SHP77 (cell line): ENCODE measurements around the gene CACNA1S.

Experiments
- DNase-seq, 2 experiments: peaks; one replicate each; lab custom pipeline; 2025; lab: John Stamatoyannopoulos, UW

The CACNA1S gene

DNA sequence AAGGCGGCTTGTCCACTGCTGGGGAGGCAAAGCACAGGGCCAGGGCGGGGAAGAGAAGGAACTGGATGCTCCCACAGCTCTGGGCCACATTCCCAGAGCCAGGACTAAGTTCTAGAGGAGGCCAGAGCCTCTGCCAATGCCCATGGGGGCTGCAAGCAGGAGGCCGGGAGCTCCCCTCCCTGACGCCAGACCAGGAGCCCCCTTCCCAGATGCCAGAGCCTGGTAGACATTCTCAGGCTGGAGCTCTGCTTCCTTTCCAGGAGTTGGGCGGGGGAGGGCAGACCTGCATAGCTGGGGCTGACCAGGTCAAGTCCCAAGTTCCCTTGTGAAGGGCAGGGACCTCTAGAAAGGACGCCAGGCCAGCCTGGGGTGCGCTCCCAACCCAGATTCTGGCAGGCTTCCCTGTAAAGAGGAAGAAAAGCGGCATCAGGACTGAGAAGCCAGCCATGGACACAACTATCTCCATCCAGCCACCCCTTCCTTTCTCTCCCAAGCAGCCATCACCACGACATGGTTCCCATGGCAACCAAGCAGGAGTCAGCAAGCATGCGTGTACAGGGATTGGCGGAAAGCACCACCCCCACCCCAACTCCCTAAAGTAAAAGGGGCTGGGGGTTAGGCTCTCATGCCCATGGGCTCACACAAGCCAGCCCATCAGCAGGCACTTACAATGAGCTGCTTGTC, 102.1 kb downstream of the CACNA1S start:
- no peak for DNase-seq

DNA sequence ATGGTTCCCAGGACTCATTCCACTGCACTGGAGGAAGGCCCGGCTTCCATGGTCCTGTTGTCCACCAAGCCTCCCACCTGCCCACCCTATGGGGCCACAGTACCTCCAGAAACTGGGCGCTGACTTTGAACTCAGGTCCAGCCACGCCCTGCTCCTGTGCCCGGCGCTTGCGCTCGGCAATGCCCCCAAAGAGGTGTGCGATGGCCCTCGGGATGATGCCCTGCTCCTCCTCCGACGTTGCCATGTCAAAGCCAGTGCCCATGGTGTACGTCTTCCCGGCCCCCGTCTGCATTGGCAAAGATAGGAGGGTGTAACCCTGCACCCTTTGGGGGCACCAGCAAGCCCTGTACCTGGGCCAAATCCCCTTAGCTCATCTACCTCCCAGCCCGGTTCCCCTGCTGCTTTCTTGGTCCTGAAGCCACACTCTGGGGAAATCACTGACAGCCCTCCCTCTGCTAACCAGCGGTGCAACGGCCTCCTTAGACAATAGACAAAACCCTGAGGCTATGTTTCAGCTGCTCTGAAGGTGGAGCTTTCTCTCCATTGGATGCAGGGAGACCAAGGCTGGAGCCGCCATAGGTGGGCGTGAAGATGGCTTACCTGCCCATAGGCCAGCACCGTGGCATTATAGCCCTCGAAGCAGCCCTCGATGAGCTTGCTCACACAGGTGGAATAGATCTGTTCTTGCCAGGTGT, 103.4 kb downstream of the CACNA1S start:
- DNase-seq: no peak

DNA sequence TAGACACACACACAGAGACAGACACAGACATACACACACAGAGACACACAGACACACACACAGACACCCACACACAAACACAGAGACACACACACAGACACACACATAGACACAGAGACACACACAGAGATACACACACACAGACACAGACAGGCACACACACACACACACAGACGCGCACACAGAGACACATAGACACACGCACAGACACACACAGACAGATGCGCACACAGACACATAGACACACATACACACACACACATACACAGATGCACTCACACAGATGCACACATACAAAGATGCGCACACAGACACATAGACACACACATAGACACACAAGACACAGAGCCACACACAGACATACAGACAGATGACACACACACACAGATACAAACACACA, 104.7 kb downstream of the CACNA1S start:
- no peak for DNase-seq

DNA sequence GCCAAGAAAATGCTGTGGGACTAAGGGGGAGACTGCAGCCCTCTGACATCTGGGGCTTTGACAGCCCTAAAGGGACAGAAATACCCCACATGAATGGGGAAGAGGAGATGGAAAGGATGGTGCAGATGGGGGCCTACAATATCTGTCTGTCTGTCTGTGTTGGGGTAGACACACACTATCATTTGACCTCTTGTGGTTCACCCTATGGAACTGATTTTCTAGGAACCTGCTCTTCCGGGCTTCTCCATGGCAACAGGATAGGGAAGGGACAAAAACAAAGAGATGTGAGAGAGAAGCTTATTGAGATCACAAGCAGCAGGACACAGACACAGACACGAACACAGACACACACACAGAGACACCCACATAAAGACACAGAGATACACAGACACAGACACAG, 105.8 kb downstream of the CACNA1S start:
- DNase-seq: no peak

DNA sequence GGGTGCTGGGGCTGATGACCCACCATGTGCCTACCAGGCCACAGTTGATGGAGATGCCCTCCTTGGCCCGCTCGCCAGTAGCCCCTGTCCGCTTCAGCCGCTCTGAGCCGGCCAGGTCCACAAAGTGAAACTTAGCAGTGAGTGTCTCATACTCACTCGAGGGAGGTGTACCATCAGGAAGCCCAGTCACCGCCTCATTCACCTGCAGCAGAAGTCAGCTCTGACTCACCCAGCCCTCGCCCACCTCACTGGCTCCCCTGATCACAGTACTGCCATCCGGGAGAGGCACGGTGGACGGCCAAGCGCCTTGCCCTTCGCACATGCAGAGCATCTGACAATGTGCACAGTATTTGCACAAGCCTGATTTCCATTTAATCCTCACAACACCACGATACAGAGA, 107.5 kb downstream of the CACNA1S start:
- DNase-seq: no peak

DNA sequence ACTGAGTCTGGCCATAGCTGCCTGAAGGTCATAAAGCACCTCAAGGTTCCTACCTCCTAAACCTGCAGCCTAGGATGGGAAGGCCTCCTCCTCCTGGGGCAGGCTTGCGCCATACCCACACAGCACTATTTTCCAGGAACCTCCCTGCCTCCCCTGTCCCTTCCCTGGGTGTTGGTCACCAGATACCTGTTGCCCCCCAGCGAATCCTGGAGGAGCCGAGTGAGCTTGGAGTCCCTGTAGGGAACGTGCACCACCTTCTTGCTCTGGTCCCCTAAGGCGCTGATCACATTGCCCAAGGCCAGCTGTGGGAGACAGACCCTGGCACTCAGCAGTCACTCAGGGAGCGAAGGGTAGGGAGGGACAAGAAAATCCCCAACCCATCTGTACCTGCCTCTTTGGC, 108.1 kb downstream of the CACNA1S start:
- no peak for DNase-seq

DNA sequence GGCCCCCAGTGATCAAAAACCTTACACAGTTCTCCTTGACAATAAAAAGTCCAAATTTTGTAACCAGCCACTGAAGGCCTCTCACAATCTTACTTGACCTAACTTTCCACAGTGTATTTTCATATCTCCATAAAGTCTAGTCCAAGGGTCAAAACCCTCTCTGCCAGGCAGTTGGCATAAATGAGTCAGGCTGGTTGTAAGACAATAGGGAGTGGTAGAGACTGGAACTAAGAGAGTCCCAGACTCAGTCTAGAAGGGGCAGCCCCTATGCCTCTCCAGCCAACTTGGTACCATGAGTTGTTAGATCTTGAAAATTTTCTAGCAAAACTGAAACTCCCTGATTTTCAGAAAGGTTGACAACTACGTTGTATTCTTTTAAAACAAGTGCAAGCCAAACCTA, 109.7 kb downstream of the CACNA1S start:
- DNase-seq: no peak

DNA sequence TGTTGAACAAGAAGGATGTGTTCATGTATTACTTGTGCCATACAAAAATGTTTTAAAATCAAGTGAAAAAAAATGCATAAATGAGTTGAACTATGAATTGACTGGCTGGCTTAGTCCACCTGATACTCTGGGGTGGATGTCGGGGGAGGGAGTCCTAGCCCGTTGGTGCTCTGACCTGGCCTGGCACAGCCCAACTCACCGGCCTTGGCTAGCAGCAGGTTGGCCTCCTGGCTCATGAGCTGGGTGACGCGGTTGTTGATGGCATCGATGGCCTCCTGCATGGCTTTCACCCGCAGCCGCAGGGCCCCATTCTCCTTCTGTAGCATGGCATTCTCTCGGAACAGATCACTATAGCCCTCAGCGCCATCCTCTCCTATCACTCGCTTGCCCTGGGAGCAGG, 110.3 kb downstream of the CACNA1S start:
- no peak for DNase-seq

DNA sequence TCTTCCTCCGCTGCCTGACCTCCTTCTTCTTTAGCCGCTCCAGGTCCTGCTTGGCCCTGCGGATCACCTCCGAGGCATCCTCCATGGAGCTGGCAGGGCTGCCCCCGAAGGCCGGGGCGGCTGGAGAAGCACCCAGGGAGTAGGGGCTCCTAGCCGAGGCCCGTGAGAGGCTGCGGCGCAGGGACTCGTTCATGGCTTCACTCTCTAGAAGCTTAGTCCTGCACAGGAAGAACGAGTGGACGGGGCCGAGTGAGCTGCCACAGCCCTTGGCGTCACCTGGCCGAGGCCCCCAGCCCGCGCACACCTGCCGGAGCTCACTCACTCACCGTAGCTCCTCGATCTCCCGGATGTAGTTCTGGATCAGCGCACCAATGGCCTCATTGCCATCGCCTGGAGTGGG, 111.8 kb downstream of the CACNA1S start:
- no peak for DNase-seq

DNA sequence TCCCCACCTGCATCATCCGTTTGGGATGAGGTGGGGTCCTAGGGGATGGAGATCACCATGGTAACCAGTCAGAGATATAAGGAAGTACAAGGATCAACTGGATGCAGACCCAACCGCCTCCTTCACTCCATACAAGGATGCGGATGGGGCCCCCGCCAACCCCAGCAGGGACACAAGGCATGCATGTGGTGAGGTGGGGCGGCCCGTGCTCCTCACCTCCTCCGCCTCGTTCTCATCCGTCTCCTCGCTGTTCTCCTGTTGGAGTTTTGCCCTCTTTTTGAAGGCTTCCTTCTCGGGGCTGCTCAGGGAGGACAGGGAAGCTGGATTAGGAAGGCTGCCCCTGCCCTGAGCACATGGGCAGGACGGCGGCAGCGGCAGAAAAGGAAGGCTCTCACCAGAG, 112.6 kb downstream of the CACNA1S start:
- no peak for DNase-seq

DNA sequence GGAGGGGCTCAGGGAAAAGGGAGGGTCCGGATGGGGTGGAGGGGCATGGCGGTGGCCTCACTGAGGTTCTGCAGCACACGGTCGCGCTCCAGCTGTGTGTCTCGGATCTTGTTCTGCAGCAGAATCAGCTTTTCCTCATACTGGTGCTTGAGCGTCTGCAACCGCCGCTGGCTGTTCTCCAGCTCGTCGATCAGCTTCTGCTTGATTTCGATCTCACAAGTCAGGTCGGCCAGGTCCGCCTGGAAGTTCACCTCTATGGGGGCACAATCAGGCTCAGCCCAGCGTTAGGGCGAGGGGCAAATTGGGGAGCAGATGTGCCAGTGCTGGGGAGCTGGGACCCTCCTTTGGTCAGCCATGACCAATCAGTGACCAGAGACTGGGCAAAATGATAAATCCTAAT, 113.9 kb downstream of the CACNA1S start:
- no peak for DNase-seq

DNA sequence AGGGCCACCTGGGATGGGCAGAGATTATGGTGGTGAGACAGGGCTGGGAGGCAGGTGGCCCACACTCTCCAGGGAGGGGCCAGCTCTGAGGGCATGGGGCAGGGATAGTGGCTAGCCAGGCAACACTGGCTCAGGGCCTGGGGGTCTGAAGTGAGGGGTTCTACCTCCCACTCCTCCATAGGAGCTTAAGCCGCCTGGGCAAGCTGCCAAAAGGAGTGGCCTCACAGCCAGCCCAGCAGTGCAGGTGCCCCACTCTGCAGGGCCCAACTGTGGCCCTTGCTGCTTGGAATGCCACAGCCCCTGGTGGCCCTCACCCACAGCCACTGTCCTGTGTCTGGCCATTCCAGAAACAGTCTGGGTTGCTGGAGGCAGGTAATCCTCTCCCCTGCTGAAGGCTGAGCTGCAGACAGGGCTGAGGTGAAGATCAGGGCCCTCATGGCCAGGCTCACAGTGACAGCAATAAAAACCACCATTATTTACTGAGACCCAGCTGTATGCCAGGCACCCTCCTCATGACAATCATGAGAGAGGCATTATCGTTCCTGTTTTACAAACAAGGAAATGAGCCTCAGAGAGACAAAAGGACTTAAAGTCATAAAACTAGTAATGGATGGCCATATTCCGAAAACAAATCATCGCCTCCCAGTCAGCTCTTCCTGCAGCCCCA, 119.7 kb downstream of the CACNA1S start:
- DNase-seq: peak; percentile 65 to 68

DNA sequence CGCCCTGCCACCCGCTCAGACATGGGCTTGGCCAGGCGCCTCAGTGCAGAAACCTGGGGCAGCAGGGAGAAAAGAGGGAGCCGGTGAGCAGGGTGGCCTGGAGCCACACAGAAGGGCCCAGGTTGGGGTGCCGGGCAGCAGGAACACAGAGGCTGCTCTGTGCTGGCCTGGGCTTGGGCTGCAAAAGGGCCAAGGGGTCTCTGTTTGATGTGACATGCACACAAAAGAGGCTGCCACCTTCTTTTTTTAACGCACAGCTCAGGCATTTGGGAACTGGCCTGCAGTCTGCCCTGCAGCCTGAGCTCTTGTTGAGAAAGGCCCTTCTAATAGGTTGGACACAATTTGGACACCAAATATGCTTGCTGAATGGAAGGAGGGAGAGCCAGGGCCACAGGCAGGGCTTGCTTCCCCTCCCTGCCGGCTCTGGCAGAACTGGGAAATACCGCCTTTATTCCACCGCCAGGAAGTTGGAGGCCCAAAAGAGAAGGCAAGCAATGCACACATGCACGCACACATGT, 121.1 kb downstream of the CACNA1S start:
- DNase-seq: no peak

DNA sequence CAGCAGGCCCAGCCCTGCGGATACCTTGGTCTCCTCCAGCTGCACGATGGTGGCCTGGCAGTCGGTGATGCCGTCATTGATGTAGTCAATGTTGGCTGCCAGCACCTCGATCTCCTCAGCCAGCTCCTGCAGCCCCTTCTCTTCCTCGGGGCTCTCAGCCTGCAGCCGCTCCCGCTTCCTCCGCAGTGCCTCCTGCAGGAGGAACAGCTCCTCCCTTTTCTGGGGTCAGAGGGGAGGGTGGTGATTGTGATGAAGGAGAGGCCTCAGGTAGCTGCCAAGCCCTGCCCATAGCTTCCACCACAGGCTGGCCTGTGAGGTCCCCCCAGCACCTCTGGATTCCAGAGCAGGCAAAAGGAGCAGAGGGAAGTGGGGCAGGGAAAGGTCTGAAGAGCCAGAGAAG, 122.1 kb downstream of the CACNA1S start:
- no peak for DNase-seq
